ENCODE measurements around the gene OR5K4. TPM values are rescaled to one million over a fixed set of nuclear protein-coding genes. Genes with fewer than 3 reads are reported as not detected.

OR5K4 gene
- total and polyA plus RNA-seq, 2 of the 4 experiments (the other 2 are of a cell fraction) = not detected

DNA sequence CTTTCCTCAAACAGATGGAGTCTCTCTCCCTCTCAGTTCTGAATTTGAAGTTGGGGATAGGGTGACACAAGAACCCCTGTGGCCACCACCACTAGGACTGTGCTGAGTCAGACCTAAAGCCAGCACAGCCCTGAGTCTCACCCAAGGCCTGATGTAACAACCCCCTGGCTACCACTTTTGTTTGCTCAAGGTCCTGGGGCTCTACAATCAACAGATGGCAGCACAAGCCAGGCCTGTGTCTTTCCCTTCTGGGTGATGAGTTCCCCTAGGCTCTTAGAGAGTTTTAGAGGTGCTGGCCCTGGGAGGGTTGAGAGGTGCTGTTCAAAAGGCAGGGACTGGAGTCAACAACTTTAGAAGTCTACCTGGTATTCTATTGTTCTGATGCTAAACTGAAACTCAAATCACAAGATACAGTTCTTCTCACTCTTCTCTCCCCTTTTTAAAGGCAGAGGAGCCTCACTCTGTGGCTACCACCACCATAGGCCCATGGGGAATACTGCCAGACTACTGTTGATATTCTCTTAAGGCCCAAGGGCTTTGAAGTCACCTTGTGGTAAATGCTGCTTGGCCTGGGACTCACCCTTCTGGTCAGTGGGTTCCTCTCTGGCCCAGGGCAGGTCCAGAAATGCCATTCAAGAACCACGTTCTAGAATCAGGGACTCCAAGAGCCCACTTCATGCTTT is 6.5 kb downstream of the OR5K4 start:
- Histone ChIP-seq H4K91ac (ENCODE audit: insufficient read depth, low read depth, low read length) (no peak overlapping the region), H3K79me1 (ENCODE audit: low read depth in 1 of 2, low read length in 2 of 2) (no peaks in the 10 kb centered on the region), H3K9me3 (ENCODE audit: control insufficient read depth, insufficient read depth, low read length) (no peaks in the 10 kb centered on the region), H3K4me2 (ENCODE audit: low read depth, low read length) (no peak overlapping the region), H4K20me1 (ENCODE audit: insufficient read depth, low read length) (no peaks in the 10 kb centered on the region), H2BK15ac (ENCODE audit: low read depth, low read length) (no peak overlapping the region), H2BK120ac (ENCODE audit: low read depth, low read length) (no peak overlapping the region), H3K36me3 (ENCODE audit: control insufficient read depth, insufficient read depth, low read length) (no peaks in the 10 kb centered on the region), H3K9me1 (ENCODE audit: insufficient read depth, low read length) (no peaks in the 10 kb centered on the region), H2AK9ac (replicated peaks; ENCODE audit: low read depth, low read length, poor library complexity) (no peak overlapping the region), H2AFZ (replicated peaks; ENCODE audit: low read length, poor library complexity) (no peak overlapping the region), H3K23ac (ENCODE audit: low read depth, low read length) (no peak overlapping the region), H2AK5ac (ENCODE audit: low read depth, low read length) (no peak overlapping the region), H3K56ac (ENCODE audit: extremely low read depth, insufficient read depth, low read length) (no peak overlapping the region), H3K9ac (ENCODE audit: low read depth, low read length) (no peak overlapping the region), H3K4ac (ENCODE audit: low read depth, low read length) (no peak overlapping the region), H2BK20ac (ENCODE audit: low read depth, low read length) (no peak overlapping the region), H4K5ac (ENCODE audit: low read depth, low read length) (no peak overlapping the region), H3K4me3 (ENCODE audit: insufficient read depth, low read depth, low read length) (no peak overlapping the region), H3K4me1 (ENCODE audit: control insufficient read depth, insufficient read depth, low read length) (no peaks in the 10 kb centered on the region), H4K8ac (ENCODE audit: low read depth in 2 of 2, low read length in 2 of 2) (no peak overlapping the region), H3K27me3 (ENCODE audit: control insufficient read depth, insufficient read depth, low read length) (no peaks in the 10 kb centered on the region), H2BK5ac (ENCODE audit: low read depth, low read length, poor library complexity, severe bottlenecking) (no peak overlapping the region), H3K27ac (ENCODE audit: insufficient read depth, low read length) (no peak overlapping the region), H3K14ac (replicated peaks; ENCODE audit: low read depth, low read length) (no peak overlapping the region), H3K18ac (ENCODE audit: low read depth, low read length) (no peak overlapping the region)
- dilution Hi-C loops (cut with HindIII; ENCODE audit: low sequenced_read_pairs, unreplicated experiment) = no loop called here
- 0% methylated on average over 1 of the region's 1 CpG; no CpG with 5 or more reads in 1 of the 2 experiments for WGBS, 2 experiments (ENCODE audit: extremely low coverage in 2 of 2, insufficient read length in 1 of 2)
- TF ChIP-seq, protein P1, sequence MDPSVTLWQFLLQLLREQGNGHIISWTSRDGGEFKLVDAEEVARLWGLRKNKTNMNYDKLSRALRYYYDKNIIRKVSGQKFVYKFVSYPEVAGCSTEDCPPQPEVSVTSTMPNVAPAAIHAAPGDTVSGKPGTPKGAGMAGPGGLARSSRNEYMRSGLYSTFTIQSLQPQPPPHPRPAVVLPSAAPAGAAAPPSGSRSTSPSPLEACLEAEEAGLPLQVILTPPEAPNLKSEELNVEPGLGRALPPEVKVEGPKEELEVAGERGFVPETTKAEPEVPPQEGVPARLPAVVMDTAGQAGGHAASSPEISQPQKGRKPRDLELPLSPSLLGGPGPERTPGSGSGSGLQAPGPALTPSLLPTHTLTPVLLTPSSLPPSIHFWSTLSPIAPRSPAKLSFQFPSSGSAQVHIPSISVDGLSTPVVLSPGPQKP (IDR thresholded peaks at IDR 0.05; ENCODE audit: borderline replicate concordance, low read depth, low read length) = no peak
- TF ChIP-seq RCOR1 (IDR thresholded peaks at IDR 0.05; ENCODE audit: insufficient replicate concordance, low read length) (no peak), CHD1 (IDR thresholded peaks at IDR 0.05; ENCODE audit: low read depth, low read length) (no peak), POLR2A (IDR thresholded peaks at IDR 0.05; ENCODE audit: low read depth, low read length) (no peak), MAZ (IDR thresholded peaks at IDR 0.05; ENCODE audit: borderline replicate concordance, low read depth, low read length) (no peak), NFE2L2 (IDR thresholded peaks at IDR 0.05; ENCODE audit: low read depth, low read length) (no peak), BHLHE40 (IDR thresholded peaks at IDR 0.05; ENCODE audit: low read depth, low read length) (no peak), MAFK (IDR thresholded peaks at IDR 0.05; ENCODE audit: low read depth, low read length) (no peak), SMC3 (IDR thresholded peaks at IDR 0.05; ENCODE audit: low read depth, low read length) (no peak), MXI1 (IDR thresholded peaks at IDR 0.05; ENCODE audit: borderline replicate concordance, low read depth, low read length) (no peak), RAD21 (IDR thresholded peaks at IDR 0.05; ENCODE audit: low read length) (no peak)
- TF ChIP-seq, protein P2, sequence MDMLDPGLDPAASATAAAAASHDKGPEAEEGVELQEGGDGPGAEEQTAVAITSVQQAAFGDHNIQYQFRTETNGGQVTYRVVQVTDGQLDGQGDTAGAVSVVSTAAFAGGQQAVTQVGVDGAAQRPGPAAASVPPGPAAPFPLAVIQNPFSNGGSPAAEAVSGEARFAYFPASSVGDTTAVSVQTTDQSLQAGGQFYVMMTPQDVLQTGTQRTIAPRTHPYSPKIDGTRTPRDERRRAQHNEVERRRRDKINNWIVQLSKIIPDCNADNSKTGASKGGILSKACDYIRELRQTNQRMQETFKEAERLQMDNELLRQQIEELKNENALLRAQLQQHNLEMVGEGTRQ (IDR thresholded peaks at IDR 0.05; ENCODE audit: low read depth, low read length) = no peak
- DNase-seq = no peak
- ChIA-PET POLR2A (ENCODE audit: unreplicated experiment) (no interaction called here), CTCF (no interaction called here)
- in situ Hi-C loops (cut with MboI; ENCODE audit: low sequenced_read_pairs) = loop anchor here (25.0 kb wide), 1 partner anchor 102 kb away; the partner anchor contains the start of gene OR5K1
- intact Hi-C loops (cut with micrococcal nuclease) = no loop called here
- no peak for ATAC-seq (ENCODE audit: low read depth)
- BruUV-seq (replicated peaks) = no TSS peak

Data from IMR-90 (cell line).